Thyroid gland (tissue), 4 donors: Measurements from ENCODE around the gene FOXP1.

Experiments used
- CTCF ChIP-seq, 6 experiments: fragments of 200-600 bp in 3 of 6; fragments of 450-650 bp in 3 of 6; sonication (generic) in 3 of 6; IDR thresholded peaks; one replicate each; pipeline ENCODE4 v1.5.1; 2016 to 2019; ENCODE audit warnings: antibody characterized with exemption in 6 of 6, mild to moderate bottlenecking in 2 of 6, inconsistent platforms in 1 of 6, moderate library complexity in 1 of 6
- POLR2A ChIP-seq, 2 donors: fragments of 450-650 bp; IDR thresholded peaks; one replicate each; pipeline ENCODE4 v1.6.1; 2017; ENCODE audit warnings: antibody characterized with exemption in 2 of 2, mild to moderate bottlenecking in 2 of 2, moderate library complexity in 1 of 2

GRCh38 chr3:71082833-71083232 lies 500.7 kb downstream of the FOXP1 start:
- TF ChIP-seq CTCF (IDR thresholded peaks at IDR 0.05) (no peak), POLR2A (IDR thresholded peaks at IDR 0.05) (no peak)
